Right atrium auricular region (tissue), 2 donors: ENCODE measurements around the gene SNRPA. TPM values are rescaled to one million over a fixed set of nuclear protein-coding genes. Genes with fewer than 3 reads are reported as not detected.

Experiments
- DNase-seq: peaks from one replicate; pipeline ENCODE4 v3.0.0-alpha.2; 2019; ENCODE audit warnings: low spot score
- H3K27ac ChIP-seq, 2 donors: fragments of 200-600 bp; sonication (generic); 1 replicate in 1 of 2; 2 replicates in 1 of 2; pipeline ENCODE4 v1.5.1; 2016 to 2019
- H3K27me3 ChIP-seq, 2 donors: fragments of 200-600 bp; sonication (generic); one replicate each; pipeline versions ENCODE4 v1.5.1 to v1.6.0; 2017 to 2019
- H3K36me3 ChIP-seq: fragments of 200-600 bp; sonication (generic); one replicate; pipeline ENCODE4 v1.5.1; 2016
- H3K4me1 ChIP-seq, 2 donors: fragments of 200-600 bp; sonication (generic); one replicate each; pipeline versions ENCODE4 v1.5.1 to v1.6.0; 2017 to 2019
- H3K4me3 ChIP-seq, 2 donors: fragments of 200-600 bp; sonication (generic); 1 replicate in 1 of 2; 2 replicates in 1 of 2; pipeline ENCODE4 v1.5.1; 2017 to 2019; ENCODE audit warnings: mild to moderate bottlenecking in 1 of 2, moderate library complexity in 1 of 2
- H3K9me3 ChIP-seq, 2 donors: fragments of 200-600 bp; sonication (generic); one replicate each; pipeline ENCODE4 v1.5.1; 2019
- CTCF ChIP-seq, 2 donors: fragments of 200-600 bp; sonication (generic); IDR thresholded peaks; one replicate each; pipeline ENCODE4 v1.5.1; 2019; ENCODE audit warnings: antibody characterized with exemption in 2 of 2
- total RNA-seq, 2 donors: library from RNA; depleted of rRNA; stranded (reverse); fragments of >200 nt; gene quantifications; one replicate each; pipeline ENCODE4 v1.1.0, GENCODE V29; 2016

SNRPA gene
- total RNA-seq, 2 donors from 2014 or later = 30.7 to 32.9 TPM

- H3K4me3 ChIP-seq = no peak overlapping the region
- H3K27ac ChIP-seq = no peak overlapping the region
- no peaks in the 10 kb centered on the region for H3K9me3 ChIP-seq
- H3K4me1 ChIP-seq = no peaks in the 10 kb centered on the region
- no peaks in the 10 kb centered on the region for H3K36me3 ChIP-seq
- no peak for DNase-seq
- no peak for TF ChIP-seq CTCF (IDR thresholded peaks at IDR 0.05)
- no peaks in the 10 kb centered on the region for H3K27me3 ChIP-seq
These were observed 34.5 kb downstream of the SNRPA start for GRCh38 chr19:40785526-40785925.

- H3K36me3 ChIP-seq = no peaks in the 10 kb centered on the region
- no peak for DNase-seq
- H3K27ac ChIP-seq = no peak overlapping the region
- H3K27me3 ChIP-seq = no peaks in the 10 kb centered on the region
- TF ChIP-seq CTCF (IDR thresholded peaks at IDR 0.05) = no peak
- H3K9me3 ChIP-seq = no peaks in the 10 kb centered on the region
- no peak overlapping the region for H3K4me3 ChIP-seq
- H3K4me1 ChIP-seq = no peaks in the 10 kb centered on the region
These were observed 35.3 kb downstream of the SNRPA start for GRCh38 chr19:40786060-40787037.

GRCh38 chr19:40791349-40791748 lies 40.3 kb downstream of the SNRPA start:
- TF ChIP-seq CTCF (IDR thresholded peaks at IDR 0.05) = no peak
- H3K27me3 ChIP-seq = no peaks in the 10 kb centered on the region
- H3K4me1 ChIP-seq = no peaks in the 10 kb centered on the region
- no peak overlapping the region for H3K27ac ChIP-seq
- H3K4me3 ChIP-seq = no peak overlapping the region
- no peaks in the 10 kb centered on the region for H3K9me3 ChIP-seq
- DNase-seq = no peak
- H3K36me3 ChIP-seq = no peaks in the 10 kb centered on the region

- H3K4me3 ChIP-seq = no peak overlapping the region
- no peak for DNase-seq
- TF ChIP-seq CTCF (IDR thresholded peaks at IDR 0.05) = no peak
- H3K27me3 ChIP-seq = no peaks in the 10 kb centered on the region
- H3K27ac ChIP-seq = peak overlapping the region in 1 of 2 donors; percentile 10
- H3K4me1 ChIP-seq = no peaks in the 10 kb centered on the region
- no peaks in the 10 kb centered on the region for H3K9me3 ChIP-seq
- no peaks in the 10 kb centered on the region for H3K36me3 ChIP-seq
These were observed 41.0 kb downstream of the SNRPA start for GRCh38 chr19:40791996-40792395.

GRCh38 chr19:40797166-40797962 lies 46.4 kb downstream of the SNRPA start:
- Histone ChIP-seq H3K4me3 (no peak overlapping the region), H3K27ac (peak overlapping the region; percentile 87 to 98), H3K27me3 (no peaks in the 10 kb centered on the region), H3K4me1 (peaks cover 0 to 34% of the 10 kb centered on the region in 2 donors), H3K36me3 (peaks cover 21% of the 10 kb centered on the region), H3K9me3 (no peaks in the 10 kb centered on the region)
- TF ChIP-seq CTCF (IDR thresholded peaks at IDR 0.05) = no peak
- no peak for DNase-seq
